RWPE2 (cell line): ENCODE measurements around the gene MNT.
"Not testable (repeated sequence)": the region's sequence is repeated elsewhere in the genome, so short reads cannot be mapped to it uniquely, and the experiment has no call there.

Source experiments
- ATAC-seq: fragments of 200-7000 bp; cut with Tn5 transposase; 3 replicates; pipeline ENCODE4 v1.9.1; 2021; ENCODE audit warnings: low read depth
- DNase-seq: peaks from one replicate; pipeline ENCODE4 v3.0.0-alpha.2; 2020; ENCODE audit warnings: low spot score
- H3K27ac ChIP-seq: fragments of 450-650 bp; 2 replicates; pipeline ENCODE4 v1.5.1; 2017; ENCODE audit warnings: mild to moderate bottlenecking; ENCODE audit not compliant: poor library complexity, severe bottlenecking
- H3K27me3 ChIP-seq: fragments of 250-450 bp; sonication (Bioruptor Pico); 2 replicates; pipeline ENCODE4 v1.5.1; 2021; ENCODE audit warnings: mild to moderate bottlenecking, moderate library complexity; ENCODE audit not compliant: insufficient read depth, poor library complexity, severe bottlenecking
- H3K36me3 ChIP-seq: fragments of 250-450 bp; sonication (Bioruptor Pico); 2 replicates; pipeline ENCODE4 v1.5.1; 2020; ENCODE audit warnings: low read depth, mild to moderate bottlenecking, moderate library complexity
- H3K4me1 ChIP-seq: fragments of 250-450 bp; sonication (Bioruptor Pico); 2 replicates; pipeline ENCODE4 v1.5.1; 2021; ENCODE audit warnings: mild to moderate bottlenecking, moderate library complexity; ENCODE audit not compliant: insufficient read depth, poor library complexity, severe bottlenecking
- H3K4me3 ChIP-seq: fragments of 250-450 bp; sonication (Bioruptor Pico); 2 replicates; pipeline ENCODE4 v1.5.1; 2021; ENCODE audit warnings: mild to moderate bottlenecking, moderate library complexity; ENCODE audit not compliant: severe bottlenecking
- H3K9me3 ChIP-seq: fragments of 250-450 bp; sonication (Bioruptor Pico); 2 replicates; pipeline ENCODE4 v1.5.1; 2021; ENCODE audit warnings: mild to moderate bottlenecking, moderate library complexity; ENCODE audit not compliant: severe bottlenecking
- CTCF ChIP-seq: fragments of 450-650 bp; IDR thresholded peaks from one replicate; pipeline ENCODE4 v1.5.1; 2017; ENCODE audit warnings: mild to moderate bottlenecking, moderate library complexity; ENCODE audit not compliant: poor library complexity, severe bottlenecking

Gene MNT

GRCh38 chr17:2444382-2444781, 43.5 kb upstream of the MNT start:
- no peak overlapping the region for H3K27ac ChIP-seq
- TF ChIP-seq CTCF, result no peak
- H3K9me3 ChIP-seq, result no peaks in the 10 kb centered on the region
- no peaks in the 10 kb centered on the region for H3K4me1 ChIP-seq
- no peaks in the 10 kb centered on the region for H3K27me3 ChIP-seq
- no peak for ATAC-seq
- H3K36me3 ChIP-seq, result peaks cover 33% of the 10 kb centered on the region
- H3K4me3 ChIP-seq, result no peak overlapping the region
- no peak for DNase-seq

- H3K27me3 ChIP-seq, result no peaks in the 10 kb centered on the region
- no peaks in the 10 kb centered on the region for H3K9me3 ChIP-seq
- no peak for ATAC-seq
- H3K36me3 ChIP-seq, result peaks cover 55% of the 10 kb centered on the region
- TF ChIP-seq CTCF, result no peak
- no peaks in the 10 kb centered on the region for H3K4me1 ChIP-seq
- no peak overlapping the region for H3K27ac ChIP-seq
- DNase-seq, result no peak
- H3K4me3 ChIP-seq, result no peak overlapping the region
These were observed 41.3 kb upstream of the MNT start for GRCh38 chr17:2442166-2442565.

- TF ChIP-seq CTCF, result no peak
- Histone ChIP-seq H3K27me3 (no peaks in the 10 kb centered on the region), H3K9me3 (no peaks in the 10 kb centered on the region), H3K27ac (no peak overlapping the region), H3K4me1 (no peaks in the 10 kb centered on the region), H3K4me3 (no peak overlapping the region), H3K36me3 (peaks cover 55% of the 10 kb centered on the region)
- no peak for ATAC-seq
- no peak for DNase-seq
These were observed 40.1 kb upstream of the MNT start for GRCh38 chr17:2440930-2441329.

- not testable (repeated sequence) for H3K4me3 ChIP-seq, H3K4me1 ChIP-seq, H3K9me3 ChIP-seq, DNase-seq, H3K27me3 ChIP-seq, H3K27ac ChIP-seq, ATAC-seq
- peaks cover 50% of the 10 kb centered on the region for H3K36me3 ChIP-seq
These were observed 39.1 kb upstream of the MNT start for GRCh38 chr17:2439997-2440396.

GRCh38 chr17:2438823-2439222, 38.0 kb upstream of the MNT start:
- peaks cover 47% of the 10 kb centered on the region for H3K36me3 ChIP-seq
- H3K9me3 ChIP-seq, result no peaks in the 10 kb centered on the region
- ATAC-seq (no peak), DNase-seq (no peak)
- H3K4me3 ChIP-seq, result no peak overlapping the region
- no peak for TF ChIP-seq CTCF
- peaks cover 3% of the 10 kb centered on the region for H3K4me1 ChIP-seq
- no peaks in the 10 kb centered on the region for H3K27me3 ChIP-seq
- no peak overlapping the region for H3K27ac ChIP-seq
